Measurements from ENCODE around the gene DNAAF9.

DNA sequence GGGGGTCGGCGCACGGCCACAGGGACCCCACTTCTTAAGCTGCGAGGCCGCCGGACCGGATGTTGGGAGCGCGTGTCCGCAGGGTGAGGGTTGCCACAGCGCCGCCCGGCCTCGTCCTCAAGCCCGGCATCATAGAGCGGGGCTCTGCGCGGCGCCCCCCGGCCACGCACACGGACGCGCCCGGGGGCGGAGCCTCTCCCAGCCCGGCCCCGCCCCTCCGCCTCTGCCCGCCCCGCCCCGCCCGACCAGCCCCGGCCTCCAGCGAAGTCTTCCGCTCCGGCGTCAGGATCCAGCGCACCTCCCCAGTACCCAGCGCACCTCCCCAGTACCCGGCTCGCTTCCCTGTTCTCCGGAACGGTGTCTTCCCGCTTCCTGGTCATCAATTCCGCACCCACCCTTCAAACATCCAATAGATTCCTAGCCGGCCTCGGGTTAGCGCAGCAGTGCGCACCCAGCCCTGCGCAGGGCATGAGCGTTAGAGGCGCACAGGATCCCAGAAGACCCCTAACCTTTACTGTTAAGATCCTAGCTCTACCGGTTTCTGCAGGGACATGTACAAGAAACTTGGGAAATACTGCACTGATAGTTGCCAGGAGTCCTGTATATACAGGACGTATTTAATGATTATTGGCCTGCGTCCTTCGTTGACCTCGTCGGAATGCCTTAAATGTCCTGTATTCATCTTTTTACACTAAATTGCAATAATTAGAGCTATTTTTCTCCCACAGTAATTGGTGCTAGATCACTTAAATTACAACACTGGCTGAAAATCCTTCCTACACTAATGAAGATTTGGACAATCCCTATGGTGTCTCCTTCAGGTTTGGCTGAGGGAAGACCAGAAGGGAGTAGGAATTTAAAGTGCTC, 535 bp upstream of the DNAAF9 start:
- TF ChIP-seq POLR2AphosphoS5 (IDR thresholded peaks at IDR 0.05; ENCODE audit: low read depth, low read length) (no peak), POLR2A (IDR thresholded peaks at IDR 0.05; ENCODE audit: low read depth, low read length) (no peak)

Data from GM12891 (cell line).